Lung (tissue), 12 donors: Measurements from ENCODE around the gene HMCN2. TPM values are rescaled to one million over a fixed set of nuclear protein-coding genes. Genes with fewer than 3 reads are reported as not detected.
A peak's percentile ranks its signal among the peaks of the same experiment; 100 is the strongest.

Source experiments
- ATAC-seq: fragments of 200-7000 bp; cut with Tn5 transposase; one replicate; pipeline ENCODE4 v1.9.1; 2020; ENCODE audit warnings: moderate number of reproducible peaks; ENCODE audit not compliant: insufficient read depth, low FRiP score
- DNase-seq, 3 donors: peaks; one replicate each; pipeline ENCODE4 v3.0.0-alpha.2; 2013 to 2017
- H3K27ac ChIP-seq, 2 donors: one replicate each; pipeline ENCODE4 v1.5.1; 2013; ENCODE audit warnings: mild to moderate bottlenecking in 2 of 2, moderate library complexity in 2 of 2, control low read depth in 1 of 2, inconsistent platforms in 1 of 2, low read depth in 1 of 2, low read length in 1 of 2
- H3K27me3 ChIP-seq, 3 donors: one replicate each; pipeline ENCODE4 v1.5.1; 2013; ENCODE audit warnings: low read length in 2 of 3; ENCODE audit not compliant: control insufficient read depth in 3 of 3, insufficient read depth in 3 of 3
- H3K36me3 ChIP-seq, 4 donors: one replicate each; pipeline ENCODE4 v1.5.1; 2013; ENCODE audit warnings: low read length in 4 of 4, mild to moderate bottlenecking in 1 of 4, moderate library complexity in 1 of 4; ENCODE audit not compliant: control insufficient read depth in 4 of 4, insufficient read depth in 4 of 4
- H3K4me1 ChIP-seq, 5 donors: one replicate each; pipeline ENCODE4 v1.5.1; 2013; ENCODE audit warnings: low read length in 5 of 5, mild to moderate bottlenecking in 2 of 5, moderate library complexity in 1 of 5; ENCODE audit not compliant: control insufficient read depth in 5 of 5, insufficient read depth in 5 of 5
- H3K4me3 ChIP-seq: one replicate; pipeline ENCODE4 v1.5.1; 2013; ENCODE audit warnings: mild to moderate bottlenecking, control low read depth, moderate library complexity
- H3K9ac ChIP-seq, 2 donors: one replicate each; pipeline ENCODE4 v1.5.1; 2013; ENCODE audit warnings: low read length in 2 of 2, control low read depth in 1 of 2; ENCODE audit not compliant: insufficient read depth in 1 of 2
- H3K9me3 ChIP-seq, 4 donors: one replicate each; pipeline ENCODE4 v1.5.1; 2013; ENCODE audit warnings: low read length in 3 of 4, mild to moderate bottlenecking in 1 of 4, moderate library complexity in 1 of 4; ENCODE audit not compliant: control insufficient read depth in 4 of 4, insufficient read depth in 3 of 4
- WGBS, 2 donors: extraction: QIAGEN DNeasy Blood & Tissue Kit; methylation state at CpG; one replicate each; pipeline ENCODE4 v1.1.7; 2013; 5-methylcytosine and 5-hydroxymethylcytosine counted together
- polyA plus RNA-seq, 2 donors: library from polyadenylated mRNA; stranded (reverse); fragments of 200-250 nt; gene quantifications; one replicate each; pipeline ENCODE4 v1.2.1, GENCODE V29; 2013
- total RNA-seq, 2 donors: library from RNA; depleted of rRNA in 1 of 2; stranded (reverse); fragments of >200 nt in 1 of 2; gene quantifications; one replicate each; pipeline ENCODE4 v1.2.1, GENCODE V29; 2014 to 2021
- TF ChIP-seq, protein P1 (sequence below): IDR thresholded peaks from 2 replicates; pipeline ENCODE4 v1.5.1; 2012; ENCODE audit warnings: mild to moderate bottlenecking; ENCODE audit errors: control extremely low read depth, extremely low read depth
- donor health status: control.
- donor health status: control.
- donor health status: Bipolar disorder and iron deficiency.
- donor health status: healthy.
- donor health status: DM: yes; HTN: yes; CAD: no.

Gene HMCN2
- total and polyA plus RNA-seq, 4 donors, result 2.1 to 5.2 (median 3.7) TPM

DNA sequence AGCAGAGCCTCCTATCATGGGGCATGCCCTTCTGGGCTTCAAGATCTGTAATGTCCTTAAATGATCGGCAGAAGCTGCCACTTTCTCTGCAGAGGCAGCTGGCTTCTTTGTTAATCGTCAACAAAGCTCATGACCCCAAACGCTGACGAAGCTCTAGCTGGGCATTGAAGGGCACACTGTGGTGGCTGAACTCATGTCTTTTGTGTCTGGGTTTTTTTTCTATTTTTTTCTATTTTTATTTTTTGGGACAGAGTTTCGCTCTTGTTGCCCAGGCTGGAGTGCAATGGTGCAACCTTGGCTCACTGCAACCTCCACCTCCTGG lies 114.0 kb downstream of the HMCN2 start:
- WGBS, 2 donors, result 70 to 81% methylated on average over 5 of the region's 5 CpGs
- DNase-seq, result no peak

GRCh38 chr9:130380920-130381469 lies 115.4 kb downstream of the HMCN2 start:
- no peak for ATAC-seq
- H3K4me1 ChIP-seq, result no peaks in the 10 kb centered on the region
- no peak overlapping the region for H3K4me3 ChIP-seq
- H3K27me3 ChIP-seq, result no peaks in the 10 kb centered on the region
- H3K9me3 ChIP-seq, result peaks cover 0 to 2% (median 0%) of the 10 kb centered on the region in 4 donors
- TF ChIP-seq, protein P1, sequence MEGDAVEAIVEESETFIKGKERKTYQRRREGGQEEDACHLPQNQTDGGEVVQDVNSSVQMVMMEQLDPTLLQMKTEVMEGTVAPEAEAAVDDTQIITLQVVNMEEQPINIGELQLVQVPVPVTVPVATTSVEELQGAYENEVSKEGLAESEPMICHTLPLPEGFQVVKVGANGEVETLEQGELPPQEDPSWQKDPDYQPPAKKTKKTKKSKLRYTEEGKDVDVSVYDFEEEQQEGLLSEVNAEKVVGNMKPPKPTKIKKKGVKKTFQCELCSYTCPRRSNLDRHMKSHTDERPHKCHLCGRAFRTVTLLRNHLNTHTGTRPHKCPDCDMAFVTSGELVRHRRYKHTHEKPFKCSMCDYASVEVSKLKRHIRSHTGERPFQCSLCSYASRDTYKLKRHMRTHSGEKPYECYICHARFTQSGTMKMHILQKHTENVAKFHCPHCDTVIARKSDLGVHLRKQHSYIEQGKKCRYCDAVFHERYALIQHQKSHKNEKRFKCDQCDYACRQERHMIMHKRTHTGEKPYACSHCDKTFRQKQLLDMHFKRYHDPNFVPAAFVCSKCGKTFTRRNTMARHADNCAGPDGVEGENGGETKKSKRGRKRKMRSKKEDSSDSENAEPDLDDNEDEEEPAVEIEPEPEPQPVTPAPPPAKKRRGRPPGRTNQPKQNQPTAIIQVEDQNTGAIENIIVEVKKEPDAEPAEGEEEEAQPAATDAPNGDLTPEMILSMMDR, result no peak
- WGBS, 2 donors, result 84 to 90% methylated on average over 6 of the region's 6 CpGs
- no peak overlapping the region for H3K9ac ChIP-seq
- H3K27ac ChIP-seq, result no peak overlapping the region
- DNase-seq, result no peak
- no peaks in the 10 kb centered on the region for H3K36me3 ChIP-seq

More for the DNA sequence above, 114.0 kb downstream of the HMCN2 start:
- TF ChIP-seq, protein P1, result no peak
- no peaks in the 10 kb centered on the region for H3K36me3 ChIP-seq
- H3K9ac ChIP-seq, result no peak overlapping the region
- no peak overlapping the region for H3K4me3 ChIP-seq
- no peaks in the 10 kb centered on the region for H3K27me3 ChIP-seq
- no peaks in the 10 kb centered on the region for H3K4me1 ChIP-seq
- ATAC-seq, result no peak
- no peak overlapping the region for H3K27ac ChIP-seq
- peaks cover 0 to 2% (median 0%) of the 10 kb centered on the region in 4 donors for H3K9me3 ChIP-seq

GRCh38 chr9:130381660-130382059 lies 116.1 kb downstream of the HMCN2 start:
- Histone ChIP-seq H3K9ac (no peak overlapping the region), H3K4me1 (no peaks in the 10 kb centered on the region), H3K27ac (no peak overlapping the region), H3K36me3 (no peaks in the 10 kb centered on the region), H3K9me3 (peaks cover 0 to 2% (median 0%) of the 10 kb centered on the region in 4 donors), H3K4me3 (no peak overlapping the region), H3K27me3 (no peaks in the 10 kb centered on the region)
- TF ChIP-seq, protein P1, result no peak
- WGBS, 2 donors, result 84 to 88% methylated on average over 8 of the region's 8 CpGs
- no peak for ATAC-seq
- DNase-seq, result no peak

- peak in 1 of 3 donors; percentile 3 for DNase-seq
- TF ChIP-seq, protein P1, result no peak
- H3K36me3 ChIP-seq, result no peaks in the 10 kb centered on the region
- no peak for ATAC-seq
- H3K4me1 ChIP-seq, result no peaks in the 10 kb centered on the region
- no peaks in the 10 kb centered on the region for H3K27me3 ChIP-seq
- peaks cover 0 to 2% (median 0%) of the 10 kb centered on the region in 4 donors for H3K9me3 ChIP-seq
- no peak overlapping the region for H3K9ac ChIP-seq
- H3K4me3 ChIP-seq, result no peak overlapping the region
- WGBS, 2 donors, result 74 to 84% methylated on average over 18 of the region's 18 CpGs
- no peak overlapping the region for H3K27ac ChIP-seq
Measured at GRCh38 chr9:130382096-130382495, 116.5 kb downstream of the HMCN2 start.
